K562 (cell line): ENCODE measurements around the gene MPIG6B. TPM values are rescaled to one million over a fixed set of nuclear protein-coding genes. Genes with fewer than 3 reads are reported as not detected.

Experiments used
- BCL6 ChIP-seq: fragments of 250-450 bp; sonication (Bioruptor Pico); IDR thresholded peaks from 2 replicates; pipeline ENCODE4 v1.4.0; 2020
- BRD4 ChIP-seq: fragments of 200-600 bp; sonication (generic); IDR thresholded peaks from 2 replicates; pipeline ENCODE4 v1.6.1; 2017; ENCODE audit warnings: inconsistent platforms
- COPS2 ChIP-seq: fragments of 450-650 bp; conservative IDR thresholded peaks from 2 replicates; pipeline ENCODE4 v1.6.1; 2016; ENCODE audit warnings: mild to moderate bottlenecking, moderate library complexity
- DDX20 ChIP-seq: fragments of 450-650 bp; IDR thresholded peaks from 2 replicates; pipeline ENCODE4 v1.6.1; 2016; ENCODE audit warnings: missing genetic modification characterization, low read depth, mild to moderate bottlenecking, missing compliant biosample characterization, moderate library complexity
- KLF13 ChIP-seq: fragments of 450-650 bp; IDR thresholded peaks from 2 replicates; pipeline ENCODE4 v1.6.1; 2016; ENCODE audit warnings: missing genetic modification characterization, low read depth, mild to moderate bottlenecking, missing compliant biosample characterization, moderate library complexity, borderline replicate concordance
- MYNN ChIP-seq, 2 experiments: sonication (generic); formaldehyde crosslinking in 1 of 2; IDR thresholded peaks; 2 replicates each; pipeline versions ENCODE4 v1.5.0 to v1.6.1; 2016 to 2020; ENCODE audit warnings: antibody characterized with exemption in 1 of 2, missing genetic modification reagents in 1 of 2
- NUFIP1 ChIP-seq: fragments of 450-650 bp; IDR thresholded peaks from 2 replicates; pipeline ENCODE4 v1.6.1; 2018; ENCODE audit not compliant: partially characterized antibody
- RAD51 ChIP-seq: fragments of 450-650 bp; IDR thresholded peaks from 2 replicates; pipeline ENCODE4 v1.7.1; 2016; ENCODE audit warnings: low read depth, mild to moderate bottlenecking, borderline replicate concordance
- RBM15 ChIP-seq: fragments of 200-400 bp; formaldehyde crosslinking; IDR thresholded peaks from 2 replicates; pipeline ENCODE4 v1.6.1; 2018; ENCODE audit warnings: mild to moderate bottlenecking, low read length, moderate library complexity; ENCODE audit not compliant: insufficient read depth
- SAFB2 ChIP-seq: fragments of 200-400 bp; formaldehyde crosslinking; IDR thresholded peaks from 2 replicates; pipeline ENCODE4 v1.6.1; 2018; ENCODE audit warnings: borderline replicate concordance, low read length, low read depth, moderate library complexity; ENCODE audit not compliant: severe bottlenecking
- SMAD1 ChIP-seq: fragments of 150-350 bp; IDR thresholded peaks from 2 replicates; pipeline ENCODE4 v1.6.1; 2014; ENCODE audit warnings: low read length, low read depth; ENCODE audit not compliant: partially characterized antibody
- UBTF ChIP-seq, 2 experiments: IDR thresholded peaks; 2 replicates each; pipeline ENCODE4 v1.6.1; 2012; ENCODE audit warnings: improper control_type of control experiment in 2 of 2, low read depth in 2 of 2, low read length in 2 of 2, borderline replicate concordance in 1 of 2
- XRCC4 ChIP-seq: IDR thresholded peaks from one replicate; pipeline ENCODE4 v1.6.1; 2011; ENCODE audit not compliant: insufficient read depth, insufficient read length; ENCODE audit errors: extremely low read depth
- YBX1 ChIP-seq: fragments of 450-650 bp; IDR thresholded peaks from 2 replicates; pipeline ENCODE4 v1.7.1; 2016; ENCODE audit warnings: mild to moderate bottlenecking
- ZFX ChIP-seq: sonication (generic); formaldehyde crosslinking; IDR thresholded peaks from 2 replicates; pipeline ENCODE4 v1.8.0; 2022; ENCODE audit warnings: mild to moderate bottlenecking, missing genetic modification reagents, moderate library complexity
- ZNF133 ChIP-seq: fragments of 250-450 bp; sonication (Bioruptor Pico); IDR thresholded peaks from 2 replicates; pipeline ENCODE4 v1.4.0; 2020; ENCODE audit warnings: mild to moderate bottlenecking
- ZNF79 ChIP-seq: fragments of 250-450 bp; sonication (Bioruptor Pico); IDR thresholded peaks from 2 replicates; pipeline ENCODE4 v1.4.0; 2020; ENCODE audit warnings: low read depth, mild to moderate bottlenecking, moderate library complexity
- polyA plus RNA-seq, 8 experiments: library from polyadenylated mRNA; depleted of rRNA in 4 of 8; stranded (reverse) in 5 of 8; unstranded in 3 of 8; fragments of >200 nt; fragmentation: Nextera tagmentation in 2 of 8; fragmentation: Illumina TruSeq in 1 of 8; extraction: Ambion mirVana in 2 of 8; extraction: Trizol in 1 of 8; gene quantifications; 2 replicates each; pipeline versions ENCODE4 v1.2.1 to v1.2.3, GENCODE V29; 2011 to 2014; ENCODE audit warnings: inconsistent platforms in 1 of 8, missing spikeins in 1 of 8
- total RNA-seq, 7 experiments: library from RNA; depleted of rRNA in 6 of 7; stranded (reverse); fragments of >200 nt in 6 of 7; fragmentation: Illumina TruSeq in 2 of 7; extraction: Trizol in 2 of 7; gene quantifications; 2 replicates each; pipeline versions ENCODE4 v1.2.1 to v1.2.3, GENCODE V29; 2011 to 2021; ENCODE audit warnings: low replicate concordance in 1 of 7
- TF ChIP-seq, protein P1 (sequence below), 2 experiments: IDR thresholded peaks; 2 replicates each; pipeline ENCODE4 v1.6.1; 2011; ENCODE audit warnings: borderline replicate concordance in 1 of 2, control low read depth in 1 of 2, low read depth in 1 of 2, low read length in 1 of 2, mild to moderate bottlenecking in 1 of 2, mixed read lengths in 1 of 2, moderate library complexity in 1 of 2; ENCODE audit not compliant: insufficient read depth in 1 of 2, insufficient read length in 1 of 2, poor library complexity in 1 of 2, severe bottlenecking in 1 of 2; ENCODE audit errors: extremely low read depth in 1 of 2
- TF ChIP-seq, protein P2 (sequence below), 2 experiments: fragments of 150-350 bp in 1 of 2; IDR thresholded peaks; 2 replicates each; pipeline ENCODE4 v1.6.1; 2012 to 2016; ENCODE audit warnings: low read depth in 2 of 2, low read length in 2 of 2, mild to moderate bottlenecking in 1 of 2, moderate library complexity in 1 of 2

MPIG6B gene
- total and polyA plus RNA-seq, 9 of the 15 experiments (the other 6 are each of a cell fraction or from before 2014, with no cell fraction given), result 0.11 to 1.2 (median 0.28) TPM; not detected in 1

DNA sequence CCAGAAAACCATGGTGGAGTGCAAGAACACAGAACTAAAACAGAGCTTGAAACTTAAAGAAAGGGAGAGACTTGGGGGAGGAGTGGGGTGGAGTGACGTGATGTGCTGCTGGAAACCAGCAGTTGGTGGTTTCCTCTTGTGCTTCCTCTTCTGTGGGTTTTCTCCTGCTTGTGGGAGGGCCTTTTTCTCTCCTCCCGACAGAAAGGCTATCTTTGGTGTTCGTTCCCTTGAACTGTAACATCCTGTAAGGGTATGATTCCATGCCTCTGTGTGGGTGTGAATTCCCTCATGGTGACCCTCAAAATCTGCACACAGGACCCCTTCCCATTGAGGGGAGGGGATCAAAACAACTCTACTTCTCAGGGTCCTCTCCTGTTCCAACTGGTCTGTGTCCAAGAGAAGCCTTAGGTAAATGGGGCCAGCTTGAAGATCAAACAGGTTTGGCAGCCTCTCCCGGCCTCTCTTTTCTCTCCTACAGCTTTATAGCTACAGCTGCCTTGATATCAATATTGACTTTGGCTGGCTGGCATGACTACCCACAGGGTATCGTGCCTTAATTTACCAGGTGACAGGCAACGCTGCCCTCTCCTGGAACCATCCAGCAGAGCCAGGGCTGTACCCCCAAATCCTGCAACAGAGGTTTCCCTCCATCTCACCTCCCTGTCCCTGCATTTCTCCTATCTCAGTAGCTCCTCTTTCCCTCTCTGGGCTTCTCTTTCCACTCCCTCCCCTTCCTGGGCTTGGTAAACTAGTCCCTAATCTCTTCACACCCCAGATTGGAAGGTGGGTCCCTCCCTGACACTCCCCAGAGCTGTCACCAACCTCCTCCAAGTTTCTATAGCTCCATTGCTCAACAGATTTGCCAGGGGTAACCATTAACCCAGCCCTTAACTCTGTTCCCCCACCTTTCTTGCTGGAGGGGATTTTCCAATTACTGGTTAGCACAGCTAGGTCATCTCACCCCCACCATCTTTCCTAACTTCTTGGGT, 15.1 kb downstream of the MPIG6B start (continued):
- peak in 1 of 2 experiments; percentile 70; a peak in 2 of 4 replicates for TF ChIP-seq UBTF (IDR thresholded peaks at IDR 0.05; ENCODE audit: borderline replicate concordance in 1 of 2, low read depth in 2 of 2, low read length in 2 of 2)
- TF ChIP-seq KLF13, result peak; percentile 73
- TF ChIP-seq MYNN (IDR thresholded peaks at IDR 0.05), result no peak
- TF ChIP-seq MYNN (CRISPR knock-in tag; IDR thresholded peaks at IDR 0.05), result no peak
- TF ChIP-seq COPS2, result no peak
- peak; percentile 99 for TF ChIP-seq BRD4
- TF ChIP-seq NUFIP1, result no peak
- no peak for TF ChIP-seq YBX1
- TF ChIP-seq DDX20, result no peak
- peak; percentile 47 for TF ChIP-seq SMAD1
- TF ChIP-seq BCL6 (CRISPR knock-in tag), result peak; percentile 67; the same call in 1 of the 2 replicates
- TF ChIP-seq ZNF133 (CRISPR knock-in tag), result peak; percentile 88
- TF ChIP-seq ZFX, result no peak
- TF ChIP-seq, protein P1, sequence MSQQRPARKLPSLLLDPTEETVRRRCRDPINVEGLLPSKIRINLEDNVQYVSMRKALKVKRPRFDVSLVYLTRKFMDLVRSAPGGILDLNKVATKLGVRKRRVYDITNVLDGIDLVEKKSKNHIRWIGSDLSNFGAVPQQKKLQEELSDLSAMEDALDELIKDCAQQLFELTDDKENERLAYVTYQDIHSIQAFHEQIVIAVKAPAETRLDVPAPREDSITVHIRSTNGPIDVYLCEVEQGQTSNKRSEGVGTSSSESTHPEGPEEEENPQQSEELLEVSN (IDR thresholded peaks at IDR 0.05; ENCODE audit: borderline replicate concordance in 1 of 2, extremely low read depth in 1 of 2, insufficient read depth in 1 of 2, insufficient read length in 1 of 2, low read depth in 1 of 2, low read length in 1 of 2, poor library complexity in 1 of 2, severe bottlenecking in 1 of 2), result peak; percentile 47 to 58
- TF ChIP-seq SAFB2, result no peak
- TF ChIP-seq RAD51, result no peak
- TF ChIP-seq, protein P2, sequence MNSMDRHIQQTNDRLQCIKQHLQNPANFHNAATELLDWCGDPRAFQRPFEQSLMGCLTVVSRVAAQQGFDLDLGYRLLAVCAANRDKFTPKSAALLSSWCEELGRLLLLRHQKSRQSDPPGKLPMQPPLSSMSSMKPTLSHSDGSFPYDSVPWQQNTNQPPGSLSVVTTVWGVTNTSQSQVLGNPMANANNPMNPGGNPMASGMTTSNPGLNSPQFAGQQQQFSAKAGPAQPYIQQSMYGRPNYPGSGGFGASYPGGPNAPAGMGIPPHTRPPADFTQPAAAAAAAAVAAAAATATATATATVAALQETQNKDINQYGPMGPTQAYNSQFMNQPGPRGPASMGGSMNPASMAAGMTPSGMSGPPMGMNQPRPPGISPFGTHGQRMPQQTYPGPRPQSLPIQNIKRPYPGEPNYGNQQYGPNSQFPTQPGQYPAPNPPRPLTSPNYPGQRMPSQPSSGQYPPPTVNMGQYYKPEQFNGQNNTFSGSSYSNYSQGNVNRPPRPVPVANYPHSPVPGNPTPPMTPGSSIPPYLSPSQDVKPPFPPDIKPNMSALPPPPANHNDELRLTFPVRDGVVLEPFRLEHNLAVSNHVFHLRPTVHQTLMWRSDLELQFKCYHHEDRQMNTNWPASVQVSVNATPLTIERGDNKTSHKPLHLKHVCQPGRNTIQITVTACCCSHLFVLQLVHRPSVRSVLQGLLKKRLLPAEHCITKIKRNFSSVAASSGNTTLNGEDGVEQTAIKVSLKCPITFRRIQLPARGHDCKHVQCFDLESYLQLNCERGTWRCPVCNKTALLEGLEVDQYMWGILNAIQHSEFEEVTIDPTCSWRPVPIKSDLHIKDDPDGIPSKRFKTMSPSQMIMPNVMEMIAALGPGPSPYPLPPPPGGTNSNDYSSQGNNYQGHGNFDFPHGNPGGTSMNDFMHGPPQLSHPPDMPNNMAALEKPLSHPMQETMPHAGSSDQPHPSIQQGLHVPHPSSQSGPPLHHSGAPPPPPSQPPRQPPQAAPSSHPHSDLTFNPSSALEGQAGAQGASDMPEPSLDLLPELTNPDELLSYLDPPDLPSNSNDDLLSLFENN (IDR thresholded peaks at IDR 0.05; ENCODE audit: low read depth in 2 of 2, low read length in 2 of 2), result peak in 1 of 2 experiments; percentile 63; a peak in 2 of 4 replicates
- TF ChIP-seq XRCC4, result no peak
- TF ChIP-seq ZNF79, result peak; percentile 25; the same call in 1 of the 2 replicates
- no peak for TF ChIP-seq RBM15
